ENCODE data around the gene PTPN13. TPM values are rescaled to one million over a fixed set of nuclear protein-coding genes. Genes with fewer than 3 reads are reported as not detected.

PTPN13 gene
- total RNA-seq, 1 experiment from 2014 or later: 16.0 TPM

DNA sequence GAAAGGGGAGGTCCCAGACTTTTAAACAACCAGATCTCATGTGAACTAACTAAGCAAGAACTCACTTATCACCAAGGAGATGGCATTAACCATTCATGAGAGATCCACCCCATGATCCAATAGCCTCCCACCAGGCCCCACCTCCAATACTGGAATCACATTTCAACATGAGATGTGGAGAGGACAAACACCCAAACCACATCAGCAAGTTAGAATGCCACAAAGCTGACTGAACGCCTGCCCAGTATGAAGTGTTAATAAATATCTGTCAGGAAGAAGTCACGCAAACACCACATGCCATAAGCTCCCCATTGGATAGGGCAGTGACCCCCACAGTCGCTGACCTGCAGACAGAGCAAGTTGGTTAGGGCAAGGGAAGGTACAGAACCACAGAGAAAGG lies 240.8 kb downstream of the PTPN13 start:
- H3K4me1 ChIP-seq (replicated peaks): peaks cover 16% of the 10 kb centered on the region
- DNase-seq (ENCODE audit: low read depth in 1 of 2, low spot score in 2 of 2): no peak
- H3K4me3 ChIP-seq: no peak overlapping the region
- H3K27ac ChIP-seq: no peak overlapping the region
- no peaks in the 10 kb centered on the region for H3K27me3 ChIP-seq (replicated peaks)
- no peaks in the 10 kb centered on the region for H3K36me3 ChIP-seq
- no peaks in the 10 kb centered on the region for H3K9me3 ChIP-seq (replicated peaks)

GRCh38 chr4:86835677-86836076 lies 241.6 kb downstream of the PTPN13 start:
- peaks cover 13% of the 10 kb centered on the region for H3K4me1 ChIP-seq (replicated peaks)
- H3K9me3 ChIP-seq (replicated peaks): no peaks in the 10 kb centered on the region
- H3K36me3 ChIP-seq: no peaks in the 10 kb centered on the region
- no peak for DNase-seq (ENCODE audit: low read depth in 1 of 2, low spot score in 2 of 2)
- H3K27me3 ChIP-seq (replicated peaks): no peaks in the 10 kb centered on the region
- H3K27ac ChIP-seq: no peak overlapping the region
- no peak overlapping the region for H3K4me3 ChIP-seq

DNA sequence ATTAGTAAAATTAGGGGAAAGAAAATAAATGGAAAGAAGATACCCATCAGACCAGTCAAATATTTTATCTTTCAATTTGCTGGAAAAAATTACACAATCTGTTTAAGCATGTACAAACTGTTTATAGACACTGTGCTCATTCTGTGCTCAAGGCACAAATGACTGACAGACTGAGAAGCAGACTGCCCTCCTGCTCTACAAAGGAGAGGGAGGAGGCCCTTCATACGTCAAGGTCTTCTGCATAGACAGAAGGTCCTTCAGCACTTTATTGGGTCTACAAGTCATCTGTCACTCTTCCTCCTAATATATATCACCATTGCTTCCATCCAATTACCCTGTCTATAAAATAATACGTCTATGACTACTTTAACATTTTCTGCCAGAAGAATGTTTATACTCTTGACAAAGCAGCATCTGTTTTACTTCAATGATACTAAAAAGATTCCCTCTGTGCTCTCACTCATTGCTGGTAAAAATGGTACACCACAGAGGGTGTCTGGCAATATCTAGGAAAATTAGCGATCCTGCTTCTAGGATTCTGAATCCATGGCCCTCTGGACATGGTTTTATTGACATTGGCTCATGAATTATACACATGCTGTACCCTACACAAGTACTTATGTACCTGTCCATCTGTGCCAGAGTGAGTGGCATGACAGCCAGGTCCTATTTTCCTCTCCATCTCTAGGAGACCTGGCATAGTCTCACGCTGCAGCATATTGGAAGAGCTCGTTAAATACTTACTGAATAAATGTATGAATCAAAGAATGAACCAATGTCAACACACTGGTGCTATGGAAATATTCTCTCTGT lies 243.8 kb downstream of the PTPN13 start:
- Histone ChIP-seq H3K9me3 (replicated peaks) (no peaks in the 10 kb centered on the region), H3K27me3 (replicated peaks) (no peaks in the 10 kb centered on the region), H3K4me3 (no peak overlapping the region), H3K27ac (no peak overlapping the region), H3K4me1 (replicated peaks) (peaks cover 9% of the 10 kb centered on the region), H3K36me3 (no peaks in the 10 kb centered on the region)
- no peak for DNase-seq (ENCODE audit: low read depth in 1 of 2, low spot score in 2 of 2)

DNA sequence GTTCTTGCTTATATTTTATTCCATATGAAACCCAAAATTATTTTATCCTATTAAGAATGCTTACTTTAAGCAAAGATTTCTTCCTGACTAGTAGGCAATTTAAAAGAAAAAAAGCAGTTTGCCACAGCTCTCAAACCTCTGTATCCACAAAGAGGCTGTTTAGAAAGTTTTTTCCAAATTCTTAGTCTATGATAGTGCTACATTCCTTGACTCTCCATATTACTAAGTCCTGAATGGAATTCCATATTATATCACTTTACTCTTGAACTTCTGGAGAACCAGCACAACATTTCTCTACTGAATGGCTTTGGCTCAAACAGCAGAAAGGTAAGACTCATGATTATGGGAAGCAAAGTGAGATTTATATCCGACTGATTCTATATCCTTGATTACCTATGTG lies 246.7 kb downstream of the PTPN13 start:
- Histone ChIP-seq H3K4me3 (no peak overlapping the region), H3K9me3 (replicated peaks) (no peaks in the 10 kb centered on the region), H3K27me3 (replicated peaks) (no peaks in the 10 kb centered on the region), H3K27ac (no peak overlapping the region), H3K36me3 (no peaks in the 10 kb centered on the region), H3K4me1 (replicated peaks) (peaks cover 9% of the 10 kb centered on the region)
- DNase-seq (ENCODE audit: low read depth in 1 of 2, low spot score in 2 of 2): no peak

DNA sequence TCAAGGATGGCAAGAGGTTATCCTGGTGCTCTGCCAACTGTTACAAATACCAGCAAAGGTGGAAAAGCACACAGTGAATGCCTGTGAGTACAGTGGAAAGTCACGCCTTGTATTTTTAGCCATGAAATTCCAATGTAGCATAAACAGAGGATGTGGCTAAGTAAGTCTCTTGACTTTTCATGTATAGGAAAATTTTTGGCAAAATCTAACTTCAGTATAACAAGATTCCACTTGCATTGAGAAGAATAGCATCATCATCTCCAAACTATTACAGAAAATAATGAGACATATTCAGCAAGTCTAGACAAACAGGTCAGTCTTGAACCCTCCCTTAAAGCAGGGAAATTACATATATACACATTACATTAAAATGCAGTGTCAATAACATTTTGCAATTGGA lies 247.2 kb downstream of the PTPN13 start:
- no peaks in the 10 kb centered on the region for H3K27me3 ChIP-seq (replicated peaks)
- no peaks in the 10 kb centered on the region for H3K36me3 ChIP-seq
- H3K27ac ChIP-seq: no peak overlapping the region
- H3K4me3 ChIP-seq: no peak overlapping the region
- H3K9me3 ChIP-seq (replicated peaks): no peaks in the 10 kb centered on the region
- peaks cover 9% of the 10 kb centered on the region for H3K4me1 ChIP-seq (replicated peaks)
- no peak for DNase-seq (ENCODE audit: low read depth in 1 of 2, low spot score in 2 of 2)

GRCh38 chr4:86845593-86845992 lies 251.5 kb downstream of the PTPN13 start:
- Histone ChIP-seq H3K36me3 (no peaks in the 10 kb centered on the region), H3K27me3 (replicated peaks) (no peaks in the 10 kb centered on the region), H3K9me3 (replicated peaks) (no peaks in the 10 kb centered on the region), H3K4me1 (replicated peaks) (peaks cover 9% of the 10 kb centered on the region), H3K4me3 (no peak overlapping the region), H3K27ac (no peak overlapping the region)
- DNase-seq (ENCODE audit: low read depth in 1 of 2, low spot score in 2 of 2): no peak

DNA sequence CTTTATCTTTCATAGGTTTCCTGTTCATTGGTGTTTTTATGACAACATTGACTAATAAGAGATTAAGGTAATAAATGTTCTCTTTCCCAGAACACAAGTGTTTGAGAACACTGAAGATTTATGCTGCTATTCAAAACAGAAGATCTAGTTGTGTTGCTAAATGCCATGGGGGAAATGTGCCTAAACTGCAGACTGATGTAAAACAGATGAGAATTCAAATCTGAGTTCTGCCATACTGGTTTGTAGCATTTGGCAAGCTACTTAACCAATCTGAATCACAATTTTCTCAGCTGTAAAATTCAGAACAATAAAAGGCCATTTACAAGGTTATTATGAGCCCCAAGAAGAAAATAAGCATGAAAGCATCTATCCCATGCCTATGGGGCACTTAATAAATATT lies 252.8 kb downstream of the PTPN13 start:
- no peaks in the 10 kb centered on the region for H3K36me3 ChIP-seq
- DNase-seq (ENCODE audit: low read depth in 1 of 2, low spot score in 2 of 2): no peak
- no peaks in the 10 kb centered on the region; the same call in 1 of the 2 replicates for H3K4me1 ChIP-seq (replicated peaks)
- no peak overlapping the region for H3K4me3 ChIP-seq
- no peaks in the 10 kb centered on the region for H3K9me3 ChIP-seq (replicated peaks)
- H3K27me3 ChIP-seq (replicated peaks): no peaks in the 10 kb centered on the region
- no peak overlapping the region for H3K27ac ChIP-seq

GRCh38 chr4:86847571-86847970 lies 253.5 kb downstream of the PTPN13 start:
- no peaks in the 10 kb centered on the region for H3K36me3 ChIP-seq
- no peaks in the 10 kb centered on the region for H3K9me3 ChIP-seq (replicated peaks)
- no peak for DNase-seq (ENCODE audit: low read depth in 1 of 2, low spot score in 2 of 2)
- H3K27me3 ChIP-seq (replicated peaks): no peaks in the 10 kb centered on the region
- H3K4me3 ChIP-seq: no peak overlapping the region
- no peak overlapping the region for H3K27ac ChIP-seq
- no peaks in the 10 kb centered on the region for H3K4me1 ChIP-seq (replicated peaks)

DNA sequence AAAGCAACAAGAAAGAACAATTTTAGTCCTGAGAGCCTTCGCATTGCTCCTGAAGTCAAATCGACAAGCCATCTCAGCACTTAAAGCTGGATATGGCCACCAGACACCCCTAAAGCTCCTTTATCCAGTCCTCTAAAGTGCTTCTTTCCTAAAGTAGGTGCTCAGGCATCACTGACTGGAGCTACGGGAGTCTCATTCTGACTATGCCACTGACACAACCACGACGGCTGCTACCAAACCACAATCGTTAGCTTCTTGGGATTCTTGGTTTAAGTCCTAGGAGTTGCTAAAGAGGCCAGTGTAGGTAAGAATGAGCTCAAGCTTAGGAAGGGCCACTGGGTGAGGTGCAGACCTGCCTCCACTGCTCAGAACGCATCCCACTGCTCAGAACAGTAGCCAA lies 254.0 kb downstream of the PTPN13 start:
- no peak for DNase-seq (ENCODE audit: low read depth in 1 of 2, low spot score in 2 of 2)
- Histone ChIP-seq H3K27me3 (replicated peaks) (no peaks in the 10 kb centered on the region), H3K27ac (no peak overlapping the region), H3K36me3 (no peaks in the 10 kb centered on the region), H3K4me3 (no peak overlapping the region), H3K9me3 (replicated peaks) (no peaks in the 10 kb centered on the region), H3K4me1 (replicated peaks) (no peaks in the 10 kb centered on the region)

DNA sequence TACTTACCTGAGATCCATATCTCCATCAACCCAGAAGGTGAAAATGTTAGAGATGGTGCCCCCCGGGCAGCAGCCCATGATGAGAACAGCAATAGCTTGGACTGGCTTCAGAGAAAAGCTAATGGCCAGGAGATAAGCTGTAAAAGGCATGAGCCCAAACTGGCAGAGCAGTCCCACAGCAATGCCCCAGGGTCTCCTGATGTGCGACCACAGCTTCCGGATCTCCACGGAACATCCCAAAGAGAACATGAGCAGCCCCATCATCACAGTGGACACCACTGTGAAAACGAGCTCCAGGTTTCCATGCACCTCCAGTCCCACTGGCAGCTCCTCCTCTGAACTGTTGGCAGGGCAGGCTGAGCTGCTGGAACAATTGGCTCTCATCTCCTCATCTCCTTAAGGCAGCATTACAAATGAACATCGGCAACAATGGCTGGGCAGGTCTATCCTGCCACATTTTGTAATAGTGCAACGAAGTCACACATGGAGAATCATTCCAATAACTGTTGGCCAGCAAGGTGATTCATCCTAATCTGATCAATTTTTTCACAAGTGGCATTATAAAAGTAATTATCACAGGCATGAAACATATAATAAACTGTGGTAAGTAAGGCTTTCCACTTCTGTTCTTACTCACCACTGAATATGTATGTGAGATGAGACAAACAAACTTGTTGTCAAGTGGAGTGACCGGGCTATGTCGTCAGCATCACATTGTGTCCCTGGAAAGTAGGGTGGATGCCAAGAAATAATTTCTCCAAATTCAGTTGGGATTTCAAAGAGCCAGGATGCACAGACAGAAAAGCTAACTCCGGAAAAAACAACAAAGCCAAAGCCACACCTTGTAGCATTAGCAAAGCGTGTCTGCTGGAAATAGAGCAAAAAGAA lies 254.9 kb downstream of the PTPN13 start, which contains the start of gene SLC10A6:
Gene SLC10A6 (minus strand): TSS at position 653 of the 888 bp plus-strand sequence. CDS start 269 bp downstream, at position 384.
- Histone ChIP-seq H3K36me3 (no peaks in the 10 kb centered on the region), H3K4me3 (no peak within 1 kb of the TSS), H3K4me1 (replicated peaks) (no peaks in the 10 kb centered on the region), H3K27ac (no peak within 1 kb of the TSS), H3K9me3 (replicated peaks) (no peaks in the 10 kb centered on the region), H3K27me3 (replicated peaks) (no peaks in the 10 kb centered on the region)
- no peak for DNase-seq (ENCODE audit: low read depth in 1 of 2, low spot score in 2 of 2)

- Histone ChIP-seq H3K27me3 (replicated peaks) (no peaks in the 10 kb centered on the region), H3K4me3 (no peak overlapping the region), H3K27ac (no peak overlapping the region), H3K36me3 (no peaks in the 10 kb centered on the region), H3K4me1 (replicated peaks) (peaks cover 15% of the 10 kb centered on the region), H3K9me3 (replicated peaks) (no peaks in the 10 kb centered on the region)
- no peak for DNase-seq (ENCODE audit: low read depth in 1 of 2, low spot score in 2 of 2)
These were observed 259.1 kb downstream of the PTPN13 start for GRCh38 chr4:86853209-86853608.

- Histone ChIP-seq H3K9me3 (replicated peaks) (no peaks in the 10 kb centered on the region), H3K27ac (0 out of 2 replicates have a peak overlapping the region, but pooled peaks have one; percentile 13), H3K36me3 (no peaks in the 10 kb centered on the region), H3K4me3 (no peak overlapping the region), H3K4me1 (replicated peaks) (peaks cover 15% of the 10 kb centered on the region), H3K27me3 (replicated peaks) (no peaks in the 10 kb centered on the region)
- DNase-seq (ENCODE audit: low read depth in 1 of 2, low spot score in 2 of 2): peak in 1 of 2 experiments; percentile 44
These were observed 261.5 kb downstream of the PTPN13 start for GRCh38 chr4:86855572-86855971.

DNA sequence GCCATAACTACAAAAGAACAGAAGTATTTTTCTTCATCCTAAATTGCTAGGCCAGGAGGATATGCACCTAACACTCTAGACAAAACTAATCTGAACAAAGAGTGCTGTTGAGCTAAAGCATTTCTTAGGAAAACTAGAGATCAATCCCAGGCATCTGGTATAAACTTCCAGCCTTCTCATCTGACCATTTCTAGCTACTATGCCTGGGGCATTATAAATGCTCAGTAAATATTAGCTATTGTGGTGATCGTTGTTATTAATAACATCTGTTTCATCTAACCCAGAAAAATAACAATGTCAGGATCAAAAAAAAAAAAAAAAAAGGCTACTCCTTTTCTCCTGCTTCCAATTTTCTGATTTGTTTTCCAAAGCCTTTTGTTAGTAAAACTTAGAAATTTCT lies 262.8 kb downstream of the PTPN13 start:
- H3K4me1 ChIP-seq (replicated peaks): peaks cover 15% of the 10 kb centered on the region
- DNase-seq (ENCODE audit: low read depth in 1 of 2, low spot score in 2 of 2): no peak
- H3K9me3 ChIP-seq (replicated peaks): no peaks in the 10 kb centered on the region
- no peak overlapping the region for H3K27ac ChIP-seq
- no peak overlapping the region for H3K4me3 ChIP-seq
- no peaks in the 10 kb centered on the region for H3K27me3 ChIP-seq (replicated peaks)
- no peaks in the 10 kb centered on the region for H3K36me3 ChIP-seq
